Osteoblast (primary cell): ENCODE measurements around the gene EPHA6. TPM values are rescaled to one million over a fixed set of nuclear protein-coding genes. Genes with fewer than 3 reads are reported as not detected.

Experiments used
- DNase-seq: peaks from one replicate; pipeline ENCODE4 v3.0.0; 2011; ENCODE audit warnings: low spot score, mixed read lengths; ENCODE audit not compliant: insufficient read length; ENCODE audit errors: missing footprints
- H2AFZ ChIP-seq: 2 replicates; pipeline ENCODE4 v1.6.0; 2011; ENCODE audit warnings: mild to moderate bottlenecking, low read length
- H3K27ac ChIP-seq: 2 replicates; pipeline ENCODE4 v1.5.1; 2011; ENCODE audit warnings: mild to moderate bottlenecking, low read depth, low read length, moderate library complexity
- H3K27me3 ChIP-seq: 2 replicates; pipeline ENCODE4 v1.6.0; 2012; ENCODE audit warnings: mild to moderate bottlenecking, control low read depth, inconsistent platforms, low read length, moderate library complexity; ENCODE audit not compliant: insufficient read depth
- H3K36me3 ChIP-seq: 2 replicates; pipeline ENCODE4 v1.5.1; 2011; ENCODE audit warnings: mild to moderate bottlenecking, low read length, control low read depth, moderate library complexity; ENCODE audit not compliant: insufficient read depth
- H3K4me1 ChIP-seq: 2 replicates; pipeline ENCODE4 v1.5.1; 2011; ENCODE audit warnings: mild to moderate bottlenecking, low read length, control low read depth, moderate library complexity; ENCODE audit not compliant: insufficient read depth
- H3K4me2 ChIP-seq: 2 replicates; pipeline ENCODE4 v1.6.0; 2011; ENCODE audit warnings: mild to moderate bottlenecking, low read length; ENCODE audit not compliant: insufficient read depth
- H3K4me3 ChIP-seq: fragments of 200-600 bp; sonication (generic); 3 replicates; pipeline ENCODE4 v1.5.1; 2012; ENCODE audit warnings: mild to moderate bottlenecking, low read length, inconsistent platforms; ENCODE audit not compliant: insufficient read depth
- H3K79me2 ChIP-seq: 2 replicates; pipeline ENCODE4 v1.6.0; 2012; ENCODE audit warnings: mild to moderate bottlenecking, low read length, control low read depth, inconsistent platforms; ENCODE audit not compliant: insufficient read depth
- H3K9me3 ChIP-seq: 2 replicates; pipeline ENCODE4 v1.5.1; 2011; ENCODE audit warnings: low read depth, low read length, control low read depth
- H4K20me1 ChIP-seq: 2 replicates; pipeline ENCODE4 v1.6.0; 2012; ENCODE audit warnings: mild to moderate bottlenecking, low read length, control low read depth; ENCODE audit not compliant: insufficient read depth
- total RNA-seq: library from RNA; depleted of rRNA; stranded (reverse); fragments of >200 nt; gene quantifications from 2 replicates; pipeline ENCODE4 v1.2.3, GENCODE V29; 2012
- TF ChIP-seq, protein P1 (sequence below): IDR thresholded peaks from 2 replicates; pipeline ENCODE4 v1.5.1; 2011; ENCODE audit warnings: mild to moderate bottlenecking, low read depth, low read length, moderate library complexity; ENCODE audit errors: extremely low read depth

Gene EPHA6
- total RNA-seq, 1 donor, result not detected

DNA sequence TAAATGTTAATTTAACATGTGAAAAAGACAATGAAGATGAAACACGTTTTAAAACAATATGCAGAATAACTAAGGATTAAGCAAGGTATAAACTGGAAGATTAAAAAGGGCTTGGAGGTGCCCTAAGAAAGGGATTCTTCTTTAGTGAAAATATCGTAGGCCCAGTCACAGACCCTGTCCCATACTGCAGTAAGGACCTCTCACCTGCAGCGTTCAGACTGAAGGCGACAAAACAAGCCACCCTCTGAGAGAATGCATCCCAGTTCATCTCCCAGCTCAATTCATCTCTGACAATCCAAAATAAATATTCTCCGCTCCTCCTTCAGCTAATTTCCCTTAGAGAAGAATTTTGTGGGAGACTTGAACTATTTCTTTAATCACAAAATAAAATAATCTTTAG is 847.9 kb downstream of the EPHA6 start:
- Histone ChIP-seq H3K27ac (no peak overlapping the region), H3K4me2 (no peak overlapping the region), H3K27me3 (no peaks in the 10 kb centered on the region), H3K79me2 (no peaks in the 10 kb centered on the region), H3K9me3 (no peaks in the 10 kb centered on the region), H4K20me1 (no peaks in the 10 kb centered on the region), H2AFZ (no peak overlapping the region), H3K4me3 (no peak overlapping the region), H3K36me3 (no peaks in the 10 kb centered on the region), H3K4me1 (no peaks in the 10 kb centered on the region)
- no peak for DNase-seq
- TF ChIP-seq, protein P1, sequence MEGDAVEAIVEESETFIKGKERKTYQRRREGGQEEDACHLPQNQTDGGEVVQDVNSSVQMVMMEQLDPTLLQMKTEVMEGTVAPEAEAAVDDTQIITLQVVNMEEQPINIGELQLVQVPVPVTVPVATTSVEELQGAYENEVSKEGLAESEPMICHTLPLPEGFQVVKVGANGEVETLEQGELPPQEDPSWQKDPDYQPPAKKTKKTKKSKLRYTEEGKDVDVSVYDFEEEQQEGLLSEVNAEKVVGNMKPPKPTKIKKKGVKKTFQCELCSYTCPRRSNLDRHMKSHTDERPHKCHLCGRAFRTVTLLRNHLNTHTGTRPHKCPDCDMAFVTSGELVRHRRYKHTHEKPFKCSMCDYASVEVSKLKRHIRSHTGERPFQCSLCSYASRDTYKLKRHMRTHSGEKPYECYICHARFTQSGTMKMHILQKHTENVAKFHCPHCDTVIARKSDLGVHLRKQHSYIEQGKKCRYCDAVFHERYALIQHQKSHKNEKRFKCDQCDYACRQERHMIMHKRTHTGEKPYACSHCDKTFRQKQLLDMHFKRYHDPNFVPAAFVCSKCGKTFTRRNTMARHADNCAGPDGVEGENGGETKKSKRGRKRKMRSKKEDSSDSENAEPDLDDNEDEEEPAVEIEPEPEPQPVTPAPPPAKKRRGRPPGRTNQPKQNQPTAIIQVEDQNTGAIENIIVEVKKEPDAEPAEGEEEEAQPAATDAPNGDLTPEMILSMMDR, result no peak

DNA sequence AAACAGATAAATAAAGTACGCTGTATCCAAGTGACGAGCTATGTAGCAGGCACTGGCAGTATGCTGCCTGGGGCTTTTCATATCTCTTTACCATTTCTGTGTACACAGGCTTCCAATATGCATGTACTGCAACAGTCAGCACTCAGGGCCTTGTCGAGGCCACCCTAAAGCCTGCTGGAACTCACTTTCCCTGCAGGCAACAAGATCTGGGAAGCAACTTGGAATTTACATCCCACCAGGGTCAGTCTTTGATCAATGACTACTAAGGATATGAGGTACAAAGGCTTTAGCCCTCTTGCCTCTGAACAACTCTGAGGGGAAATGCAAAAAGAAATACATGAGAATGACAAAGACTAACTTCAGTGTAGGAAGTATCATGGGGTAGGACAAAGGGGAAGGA is 848.4 kb downstream of the EPHA6 start:
- H4K20me1 ChIP-seq, result no peaks in the 10 kb centered on the region
- no peak for DNase-seq
- TF ChIP-seq, protein P1, result no peak
- no peaks in the 10 kb centered on the region for H3K79me2 ChIP-seq
- H3K27me3 ChIP-seq, result no peaks in the 10 kb centered on the region
- no peak overlapping the region for H3K4me3 ChIP-seq
- H3K36me3 ChIP-seq, result no peaks in the 10 kb centered on the region
- no peak overlapping the region for H3K4me2 ChIP-seq
- no peaks in the 10 kb centered on the region for H3K4me1 ChIP-seq
- no peak overlapping the region for H3K27ac ChIP-seq
- no peak overlapping the region for H2AFZ ChIP-seq
- H3K9me3 ChIP-seq, result no peaks in the 10 kb centered on the region

DNA sequence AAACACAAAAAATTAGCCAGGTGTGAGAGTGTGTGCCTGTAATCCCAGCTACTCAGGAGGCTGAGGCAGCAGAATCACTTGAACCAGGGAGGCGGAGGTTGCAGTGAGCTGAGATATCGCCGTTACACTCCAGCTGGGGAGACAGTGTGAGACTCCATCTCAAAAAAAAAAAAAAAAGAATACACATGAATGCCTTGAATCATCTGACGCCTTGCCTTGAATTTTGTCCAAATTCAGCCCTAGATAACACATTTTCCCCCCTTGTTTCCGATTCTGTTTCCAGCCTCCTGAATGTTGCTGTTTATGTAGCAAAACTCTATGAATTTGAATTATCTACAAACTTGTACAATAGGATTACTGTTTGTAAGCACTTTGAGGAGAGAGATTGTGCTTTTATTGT is 851.5 kb downstream of the EPHA6 start:
- H3K9me3 ChIP-seq, result no peaks in the 10 kb centered on the region
- no peaks in the 10 kb centered on the region for H3K36me3 ChIP-seq
- no peaks in the 10 kb centered on the region for H3K4me1 ChIP-seq
- no peak overlapping the region for H3K27ac ChIP-seq
- no peak for DNase-seq
- no peaks in the 10 kb centered on the region for H3K27me3 ChIP-seq
- no peak overlapping the region for H3K4me2 ChIP-seq
- no peaks in the 10 kb centered on the region for H4K20me1 ChIP-seq
- H3K79me2 ChIP-seq, result no peaks in the 10 kb centered on the region
- H3K4me3 ChIP-seq, result no peak overlapping the region
- no peak overlapping the region for H2AFZ ChIP-seq
- TF ChIP-seq, protein P1, result no peak

DNA sequence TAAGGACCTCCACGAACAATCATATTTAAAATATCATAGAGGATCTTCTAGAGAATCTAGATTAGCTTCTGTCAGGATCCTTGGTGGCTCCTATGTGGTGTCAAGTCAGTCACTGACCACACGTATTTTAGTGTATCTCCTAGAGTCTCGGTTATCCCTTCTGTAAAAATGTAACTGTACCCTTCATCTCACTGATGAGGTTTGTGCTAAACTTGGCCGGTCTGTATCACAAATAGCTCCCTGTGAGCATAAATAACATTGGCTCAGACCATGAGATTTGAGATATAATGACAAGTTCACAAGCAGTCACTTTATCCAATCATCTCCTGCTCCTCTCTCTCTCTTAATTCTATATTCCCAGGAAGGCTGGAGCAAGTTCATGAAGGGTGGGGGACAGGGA is 856.6 kb downstream of the EPHA6 start:
- no peaks in the 10 kb centered on the region for H3K27me3 ChIP-seq

More for the DNA sequence above, 856.6 kb downstream of the EPHA6 start:
- Histone ChIP-seq H3K36me3 (no peaks in the 10 kb centered on the region), H3K4me2 (no peak overlapping the region), H3K4me1 (no peaks in the 10 kb centered on the region), H2AFZ (no peak overlapping the region), H3K27ac (no peak overlapping the region), H3K79me2 (no peaks in the 10 kb centered on the region), H3K9me3 (no peaks in the 10 kb centered on the region), H3K4me3 (no peak overlapping the region), H4K20me1 (no peaks in the 10 kb centered on the region)
- TF ChIP-seq, protein P1, result no peak
- DNase-seq, result no peak
